PFSK-1 (cell line): ENCODE data around the gene ADSL.

Experiments
- POLR2AphosphoS5 ChIP-seq: IDR thresholded peaks from 2 replicates; pipeline ENCODE4 v1.6.1; 2012; ENCODE audit warnings: low read depth, mild to moderate bottlenecking, control low read depth, low read length, moderate library complexity
- REST ChIP-seq, 2 experiments: IDR thresholded peaks; 2 replicates each; pipeline versions ENCODE4 v1.6.1 to v1.8.0; 2011 to 2012; ENCODE audit warnings: low read depth in 2 of 2, low read length in 2 of 2, control low read depth in 1 of 2, inconsistent platforms in 1 of 2, mild to moderate bottlenecking in 1 of 2, moderate library complexity in 1 of 2; ENCODE audit not compliant: insufficient read depth in 1 of 2
- SIN3A ChIP-seq: IDR thresholded peaks from 2 replicates; pipeline ENCODE4 v1.6.1; 2012; ENCODE audit warnings: mild to moderate bottlenecking, low read length, moderate library complexity, borderline replicate concordance; ENCODE audit not compliant: insufficient read depth
- TAF1 ChIP-seq: IDR thresholded peaks from 2 replicates; pipeline ENCODE4 v1.6.1; 2012; ENCODE audit warnings: low read length, control low read depth, borderline replicate concordance; ENCODE audit not compliant: insufficient read depth

GRCh38 chr22:40366068-40366467 is 19.8 kb downstream of the ADSL start:
- no peak for TF ChIP-seq REST (IDR thresholded peaks at IDR 0.05; ENCODE audit: insufficient read depth in 1 of 2, low read depth in 2 of 2, low read length in 2 of 2)
- TF ChIP-seq SIN3A, result no peak
- TF ChIP-seq POLR2AphosphoS5, result no peak
- TF ChIP-seq TAF1, result no peak
